GM21737 (cell line): ENCODE results near the gene NFX1.

Source experiments
- ATAC-seq: cut with Tn5 transposase; IDR thresholded peaks from one replicate; pipeline ENCODE4 v1.9.1; 2021; ENCODE audit warnings: mild to moderate bottlenecking, moderate library complexity; ENCODE audit not compliant: unreplicated experiment

NFX1 gene

GRCh38 chr9:33265211-33265865 is 25.0 kb upstream of the NFX1 start:
- ATAC-seq: no peak

- ATAC-seq: no peak
Measured at GRCh38 chr9:33267151-33267767, 23.1 kb upstream of the NFX1 start.

GRCh38 chr9:33270146-33270545 is 20.2 kb upstream of the NFX1 start:
- ATAC-seq: no peak

- no peak for ATAC-seq
Measured at GRCh38 chr9:33272061-33272460, 18.3 kb upstream of the NFX1 start.

- ATAC-seq: no peak
Measured at GRCh38 chr9:33273266-33273971, 16.9 kb upstream of the NFX1 start.

- ATAC-seq: no peak
Measured at GRCh38 chr9:33273972-33274328, 16.4 kb upstream of the NFX1 start.

GRCh38 chr9:33277484-33277883 is 12.8 kb upstream of the NFX1 start:
- ATAC-seq: no peak

- no peak for ATAC-seq
Measured at GRCh38 chr9:33285502-33285901, 4.8 kb upstream of the NFX1 start.

GRCh38 chr9:33287087-33287490 is 3.2 kb upstream of the NFX1 start:
- ATAC-seq: no peak

- no peak for ATAC-seq
Measured at GRCh38 chr9:33288235-33288634, 2.1 kb upstream of the NFX1 start.

- no peak for ATAC-seq
Measured at GRCh38 chr9:33288828-33289483, 1.4 kb upstream of the NFX1 start.

GRCh38 chr9:33289496-33289895 is 820 bp upstream of the NFX1 start:
- ATAC-seq: no peak

- ATAC-seq: peak; percentile 21
Measured at GRCh38 chr9:33289936-33290246, 425 bp upstream of the NFX1 start.

- no peak for ATAC-seq
Measured at GRCh38 chr9:33291031-33291397, 698 bp downstream of the NFX1 start.

GRCh38 chr9:33291901-33292300 is 1.6 kb downstream of the NFX1 start:
- ATAC-seq: no peak

GRCh38 chr9:33293782-33294181 is 3.5 kb downstream of the NFX1 start:
- no peak for ATAC-seq

GRCh38 chr9:33294670-33295432 is 4.5 kb downstream of the NFX1 start:
- ATAC-seq: no peak

GRCh38 chr9:33295571-33295970 is 5.3 kb downstream of the NFX1 start:
- peak; percentile 43 for ATAC-seq

GRCh38 chr9:33297432-33297831 is 7.1 kb downstream of the NFX1 start:
- peak; percentile 85 for ATAC-seq

- no peak for ATAC-seq
Measured at GRCh38 chr9:33300546-33300945, 10.2 kb downstream of the NFX1 start.

- no peak for ATAC-seq
Measured at GRCh38 chr9:33304362-33304761, 14.0 kb downstream of the NFX1 start.
